ENCODE measurements around the gene ANKRD55.

The ANKRD55 gene

GRCh38 chr5:56091664-56092063 lies 141.5 kb downstream of the ANKRD55 start:
- TF ChIP-seq TAF1 (IDR thresholded peaks at IDR 0.05; ENCODE audit: borderline replicate concordance, insufficient read depth, low read length) (no peak), POLR2AphosphoS5 (IDR thresholded peaks at IDR 0.05; ENCODE audit: low read depth, low read length) (no peak), FOXP2 (optimal IDR thresholded peaks at IDR 0.05; ENCODE audit: borderline replicate concordance, extremely low read depth, extremely low read length, insufficient read depth) (no peak)

- no peak for TF ChIP-seq POLR2AphosphoS5 (IDR thresholded peaks at IDR 0.05; ENCODE audit: low read depth, low read length)
- TF ChIP-seq FOXP2 (optimal IDR thresholded peaks at IDR 0.05; ENCODE audit: borderline replicate concordance, extremely low read depth, extremely low read length, insufficient read depth), result no peak
- TF ChIP-seq, protein P1, sequence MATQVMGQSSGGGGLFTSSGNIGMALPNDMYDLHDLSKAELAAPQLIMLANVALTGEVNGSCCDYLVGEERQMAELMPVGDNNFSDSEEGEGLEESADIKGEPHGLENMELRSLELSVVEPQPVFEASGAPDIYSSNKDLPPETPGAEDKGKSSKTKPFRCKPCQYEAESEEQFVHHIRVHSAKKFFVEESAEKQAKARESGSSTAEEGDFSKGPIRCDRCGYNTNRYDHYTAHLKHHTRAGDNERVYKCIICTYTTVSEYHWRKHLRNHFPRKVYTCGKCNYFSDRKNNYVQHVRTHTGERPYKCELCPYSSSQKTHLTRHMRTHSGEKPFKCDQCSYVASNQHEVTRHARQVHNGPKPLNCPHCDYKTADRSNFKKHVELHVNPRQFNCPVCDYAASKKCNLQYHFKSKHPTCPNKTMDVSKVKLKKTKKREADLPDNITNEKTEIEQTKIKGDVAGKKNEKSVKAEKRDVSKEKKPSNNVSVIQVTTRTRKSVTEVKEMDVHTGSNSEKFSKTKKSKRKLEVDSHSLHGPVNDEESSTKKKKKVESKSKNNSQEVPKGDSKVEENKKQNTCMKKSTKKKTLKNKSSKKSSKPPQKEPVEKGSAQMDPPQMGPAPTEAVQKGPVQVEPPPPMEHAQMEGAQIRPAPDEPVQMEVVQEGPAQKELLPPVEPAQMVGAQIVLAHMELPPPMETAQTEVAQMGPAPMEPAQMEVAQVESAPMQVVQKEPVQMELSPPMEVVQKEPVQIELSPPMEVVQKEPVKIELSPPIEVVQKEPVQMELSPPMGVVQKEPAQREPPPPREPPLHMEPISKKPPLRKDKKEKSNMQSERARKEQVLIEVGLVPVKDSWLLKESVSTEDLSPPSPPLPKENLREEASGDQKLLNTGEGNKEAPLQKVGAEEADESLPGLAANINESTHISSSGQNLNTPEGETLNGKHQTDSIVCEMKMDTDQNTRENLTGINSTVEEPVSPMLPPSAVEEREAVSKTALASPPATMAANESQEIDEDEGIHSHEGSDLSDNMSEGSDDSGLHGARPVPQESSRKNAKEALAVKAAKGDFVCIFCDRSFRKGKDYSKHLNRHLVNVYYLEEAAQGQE (IDR thresholded peaks at IDR 0.05; ENCODE audit: insufficient read depth in 1 of 2, low read depth in 2 of 2, low read length in 2 of 2), result no peak
- no peak for TF ChIP-seq TAF1 (IDR thresholded peaks at IDR 0.05; ENCODE audit: borderline replicate concordance, insufficient read depth, low read length)
- no peak for TF ChIP-seq SIN3A (IDR thresholded peaks at IDR 0.05; ENCODE audit: borderline replicate concordance, insufficient read depth, low read length)
Observed at GRCh38 chr5:56090793-56091460, 142.2 kb downstream of the ANKRD55 start.

DNA sequence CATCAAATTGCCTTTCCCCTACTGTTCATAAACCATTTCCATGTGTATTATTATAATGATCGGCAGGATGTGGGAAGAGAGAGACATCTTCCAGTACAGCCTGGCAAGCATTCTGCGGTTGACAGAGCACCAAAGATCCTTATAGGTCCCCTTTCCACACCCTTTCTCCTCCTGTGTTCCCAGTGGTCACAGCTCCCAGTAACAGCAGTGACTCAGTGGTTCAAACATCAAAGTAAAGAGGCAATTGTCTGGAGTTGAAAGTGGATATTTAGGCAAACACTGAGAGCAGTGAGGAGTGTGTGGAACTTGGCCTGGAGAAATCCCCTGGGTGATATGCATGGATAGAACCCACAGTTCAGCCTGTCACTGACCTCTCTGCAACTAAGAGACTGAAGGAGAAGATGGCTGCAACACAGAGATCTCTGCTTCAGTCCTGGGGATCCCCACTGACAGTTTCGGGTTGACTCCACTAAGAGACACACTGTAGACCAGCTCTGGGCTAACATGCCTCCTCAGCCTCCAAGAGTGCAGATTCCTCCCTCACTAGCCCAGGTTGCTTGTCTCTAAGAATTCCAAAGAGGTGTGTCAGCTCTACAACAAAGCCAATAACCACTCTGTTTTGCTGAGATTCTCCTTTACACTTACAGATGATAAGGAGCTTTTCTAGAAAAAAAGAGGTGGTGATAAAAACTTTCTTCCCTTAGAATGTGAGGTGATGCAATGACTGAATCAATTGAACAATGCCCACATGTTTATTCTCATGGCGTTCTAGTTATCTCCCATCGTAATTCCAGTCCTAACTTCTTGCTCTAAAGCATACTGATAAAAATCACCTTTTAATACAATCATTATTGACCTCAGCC lies 143.9 kb downstream of the ANKRD55 start:
- TF ChIP-seq POLR2AphosphoS5 (IDR thresholded peaks at IDR 0.05; ENCODE audit: low read depth, low read length), result no peak
- TF ChIP-seq FOXP2 (optimal IDR thresholded peaks at IDR 0.05; ENCODE audit: borderline replicate concordance, extremely low read depth, extremely low read length, insufficient read depth), result no peak
- no peak for TF ChIP-seq SIN3A (IDR thresholded peaks at IDR 0.05; ENCODE audit: borderline replicate concordance, insufficient read depth, low read length)
- TF ChIP-seq, protein P1 (IDR thresholded peaks at IDR 0.05; ENCODE audit: insufficient read depth in 1 of 2, low read depth in 2 of 2, low read length in 2 of 2), result no peak
- no peak for TF ChIP-seq TAF1 (IDR thresholded peaks at IDR 0.05; ENCODE audit: borderline replicate concordance, insufficient read depth, low read length)

- no peak for TF ChIP-seq FOXP2 (optimal IDR thresholded peaks at IDR 0.05; ENCODE audit: borderline replicate concordance, extremely low read depth, extremely low read length, insufficient read depth)
- TF ChIP-seq TAF1 (IDR thresholded peaks at IDR 0.05; ENCODE audit: borderline replicate concordance, insufficient read depth, low read length), result no peak
- TF ChIP-seq POLR2AphosphoS5 (IDR thresholded peaks at IDR 0.05; ENCODE audit: low read depth, low read length), result no peak
- TF ChIP-seq SIN3A (IDR thresholded peaks at IDR 0.05; ENCODE audit: borderline replicate concordance, insufficient read depth, low read length), result no peak
- TF ChIP-seq, protein P1 (IDR thresholded peaks at IDR 0.05; ENCODE audit: insufficient read depth in 1 of 2, low read depth in 2 of 2, low read length in 2 of 2), result no peak
Observed at GRCh38 chr5:56088431-56088949, 144.6 kb downstream of the ANKRD55 start.

DNA sequence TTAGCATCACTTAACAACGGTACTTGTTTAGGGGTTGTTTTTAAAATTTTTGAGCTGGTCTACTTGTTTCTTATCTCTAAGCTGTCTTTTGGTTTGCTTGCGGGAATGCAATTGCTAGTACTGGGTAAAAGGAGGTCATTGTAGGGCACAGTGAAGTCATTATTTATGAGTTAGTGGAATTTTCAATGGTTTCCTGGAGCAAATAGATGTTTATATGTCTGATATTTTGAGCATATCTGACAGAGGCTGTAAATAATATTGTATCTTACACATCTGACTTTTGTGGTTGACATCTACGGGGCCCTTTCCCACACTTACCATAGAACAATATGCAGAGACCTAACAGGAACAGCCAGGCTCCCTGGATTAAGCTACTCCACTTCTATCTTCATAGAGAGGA lies 147.9 kb downstream of the ANKRD55 start:
- no peak for TF ChIP-seq FOXP2 (optimal IDR thresholded peaks at IDR 0.05; ENCODE audit: borderline replicate concordance, extremely low read depth, extremely low read length, insufficient read depth)
- no peak for TF ChIP-seq SIN3A (IDR thresholded peaks at IDR 0.05; ENCODE audit: borderline replicate concordance, insufficient read depth, low read length)
- TF ChIP-seq, protein P1 (IDR thresholded peaks at IDR 0.05; ENCODE audit: insufficient read depth in 1 of 2, low read depth in 2 of 2, low read length in 2 of 2), result no peak
- no peak for TF ChIP-seq TAF1 (IDR thresholded peaks at IDR 0.05; ENCODE audit: borderline replicate concordance, insufficient read depth, low read length)
- TF ChIP-seq POLR2AphosphoS5 (IDR thresholded peaks at IDR 0.05; ENCODE audit: low read depth, low read length), result no peak
